Neural cell (in vitro differentiated cells): ENCODE results near the gene TGFBR2. TPM values are rescaled to one million over a fixed set of nuclear protein-coding genes. Genes with fewer than 3 reads are reported as not detected.

Experiments used
- H2AFZ ChIP-seq: fragments of 200-600, 300-800 bp; sonication (generic), shearing (Covaris generic); 2 replicates; pipeline ENCODE4 v1.6.0; 2014; ENCODE audit warnings: low read depth, mild to moderate bottlenecking, antibody characterized with exemption, low read length, moderate library complexity
- H3F3A ChIP-seq: fragments of 200-600 bp; shearing (Covaris generic); 2 replicates; pipeline ENCODE4 v1.6.1; 2016; ENCODE audit warnings: mild to moderate bottlenecking, moderate library complexity, mixed read lengths, antibody characterized with exemption, low read length; ENCODE audit not compliant: insufficient read depth, poor library complexity, severe bottlenecking
- H3K27ac ChIP-seq: fragments of 200-600, 300-800 bp; sonication (generic), shearing (Covaris generic); 2 replicates; pipeline ENCODE4 v1.5.1; 2014; ENCODE audit warnings: mild to moderate bottlenecking, low read length, moderate library complexity
- H3K27me3 ChIP-seq: fragments of 300-800, 200-600 bp; sonication (generic), shearing (Covaris generic); 2 replicates; pipeline ENCODE4 v1.6.0; 2014; ENCODE audit warnings: mild to moderate bottlenecking, low read depth, low read length, moderate library complexity; ENCODE audit not compliant: insufficient read depth
- H3K36me3 ChIP-seq: fragments of 300-800, 200-600 bp; sonication (generic), shearing (Covaris generic); 2 replicates; pipeline ENCODE4 v1.5.1; 2014; ENCODE audit warnings: mild to moderate bottlenecking, antibody characterized with exemption, low read length, moderate library complexity; ENCODE audit not compliant: insufficient read depth
- H3K4me2 ChIP-seq: fragments of 300-800, 200-600 bp; sonication (generic), shearing (Covaris generic); 2 replicates; pipeline ENCODE4 v1.6.0; 2014; ENCODE audit warnings: mild to moderate bottlenecking, low read length
- H3K4me3 ChIP-seq: fragments of 300-800, 200-600 bp; sonication (generic), shearing (Covaris generic); 2 replicates; pipeline ENCODE4 v1.5.1; 2014; ENCODE audit warnings: mild to moderate bottlenecking, low read length, moderate library complexity
- H3K79me2 ChIP-seq: fragments of 200-600 bp; shearing (Covaris generic); replicated peaks from 2 replicates; pipeline ENCODE4 v1.6.0; 2014; ENCODE audit warnings: mild to moderate bottlenecking, low read length, moderate library complexity; ENCODE audit not compliant: insufficient read depth
- H3K9ac ChIP-seq: fragments of 300-800, 200-600 bp; sonication (generic), shearing (Covaris generic); 2 replicates; pipeline ENCODE4 v1.6.1; 2016; ENCODE audit warnings: mild to moderate bottlenecking, low read length, mixed read lengths
- H3K9me2 ChIP-seq: fragments of 200-600 bp; shearing (Covaris generic); 2 replicates; pipeline ENCODE4 v1.6.1; 2016; ENCODE audit warnings: mild to moderate bottlenecking, low read length, mixed read lengths; ENCODE audit not compliant: insufficient read depth
- H3K9me3 ChIP-seq: fragments of 200-600, 300-800 bp; sonication (generic), shearing (Covaris generic); 2 replicates; pipeline ENCODE4 v1.6.1; 2016; ENCODE audit warnings: mild to moderate bottlenecking, mixed run types, low read length, moderate library complexity, mixed read lengths
- H4K20me1 ChIP-seq: fragments of 200-600 bp; shearing (Covaris generic); 2 replicates; pipeline ENCODE4 v1.6.1; 2016; ENCODE audit warnings: mild to moderate bottlenecking, mixed run types; ENCODE audit not compliant: insufficient read depth
- CTCF ChIP-seq: fragments of 450-650 bp; IDR thresholded peaks from 2 replicates; pipeline ENCODE4 v1.5.1; 2014; ENCODE audit warnings: antibody characterized with exemption, mild to moderate bottlenecking, moderate library complexity; ENCODE audit not compliant: poor library complexity, severe bottlenecking
- EP300 ChIP-seq: fragments of 450-650 bp; conservative IDR thresholded peaks from 2 replicates; pipeline ENCODE4 v1.6.1; 2014; ENCODE audit warnings: antibody characterized with exemption, mild to moderate bottlenecking, moderate library complexity; ENCODE audit not compliant: poor library complexity, severe bottlenecking
- EZH2 ChIP-seq: fragments of 200-600, 300-800 bp; shearing (Covaris generic), sonication (generic); IDR thresholded peaks from 2 replicates; pipeline ENCODE4 v1.6.1; 2014; ENCODE audit warnings: antibody characterized with exemption, low read length, borderline replicate concordance, mild to moderate bottlenecking; ENCODE audit not compliant: insufficient read depth, poor library complexity, severe bottlenecking
- MXI1 ChIP-seq: fragments of 450-650 bp; conservative IDR thresholded peaks from 2 replicates; pipeline ENCODE4 v1.6.1; 2014; ENCODE audit warnings: antibody characterized with exemption, mild to moderate bottlenecking; ENCODE audit not compliant: poor library complexity, severe bottlenecking
- POLR2AphosphoS5 ChIP-seq: IDR thresholded peaks from 2 replicates; pipeline ENCODE4 v1.6.1; 2012
- RAD21 ChIP-seq: fragments of 450-650 bp; conservative IDR thresholded peaks from 2 replicates; pipeline ENCODE4 v1.6.1; 2014; ENCODE audit warnings: antibody characterized with exemption, mild to moderate bottlenecking, moderate library complexity
- REST ChIP-seq: IDR thresholded peaks from 2 replicates; pipeline ENCODE4 v1.6.1; 2012; ENCODE audit warnings: borderline replicate concordance
- SMC3 ChIP-seq: fragments of 450-650 bp; conservative IDR thresholded peaks from 2 replicates; pipeline ENCODE4 v1.6.1; 2014; ENCODE audit warnings: antibody characterized with exemption, mild to moderate bottlenecking, moderate library complexity; ENCODE audit not compliant: poor library complexity
- TAF1 ChIP-seq: IDR thresholded peaks from 2 replicates; pipeline ENCODE4 v1.6.1; 2012; ENCODE audit warnings: low read depth
- polyA plus RNA-seq: library from polyadenylated mRNA; depleted of rRNA; stranded (reverse); fragments of >200 nt; gene quantifications from 2 replicates; pipeline ENCODE4 v1.2.3, GENCODE V29; 2014

TGFBR2 gene
- polyA plus RNA-seq, 1 donor from 2014 or later, result not detected

- H3K79me2 ChIP-seq, result no peaks in the 10 kb centered on the region
- H3K27ac ChIP-seq, result no peak overlapping the region
- no peaks in the 10 kb centered on the region for H4K20me1 ChIP-seq
- no peaks in the 10 kb centered on the region for H3F3A ChIP-seq
- H3K27me3 ChIP-seq, result no peaks in the 10 kb centered on the region
- no peak overlapping the region for H3K4me3 ChIP-seq
- H3K36me3 ChIP-seq, result no peaks in the 10 kb centered on the region
- H3K9me3 ChIP-seq, result no peaks in the 10 kb centered on the region
- H2AFZ ChIP-seq, result no peak overlapping the region
- H3K4me2 ChIP-seq, result no peak overlapping the region
- no peaks in the 10 kb centered on the region for H3K9me2 ChIP-seq
- H3K9ac ChIP-seq, result no peak overlapping the region
- TF ChIP-seq TAF1 (no peak), MXI1 (no peak), RAD21 (no peak), SMC3 (no peak), CTCF (no peak), EP300 (no peak), REST (no peak), POLR2AphosphoS5 (no peak), EZH2 (no peak)
Observed at GRCh38 chr3:30583973-30584372, 22.4 kb upstream of the TGFBR2 start.

GRCh38 chr3:30585654-30586053 lies 20.7 kb upstream of the TGFBR2 start:
- Histone ChIP-seq H3K79me2 (no peaks in the 10 kb centered on the region), H3K36me3 (no peaks in the 10 kb centered on the region), H3K4me2 (no peak overlapping the region), H3K9me3 (no peaks in the 10 kb centered on the region), H3K4me3 (no peak overlapping the region), H4K20me1 (no peaks in the 10 kb centered on the region), H3K9me2 (no peaks in the 10 kb centered on the region), H3K27ac (no peak overlapping the region), H2AFZ (no peak overlapping the region), H3F3A (no peaks in the 10 kb centered on the region), H3K27me3 (no peaks in the 10 kb centered on the region), H3K9ac (no peak overlapping the region)
- TF ChIP-seq TAF1 (no peak), RAD21 (no peak), SMC3 (no peak), REST (no peak), MXI1 (no peak)
